Adrenal gland (tissue), 5 donors: ENCODE results near the gene EXTL2.
"Not testable (repeated sequence)": the region's sequence is repeated elsewhere in the genome, so short reads cannot be mapped to it uniquely, and the experiment has no call there.

ENCODE experiments used
- CTCF ChIP-seq, 6 experiments: fragments of 450-650 bp in 4 of 6; fragments of 200-600 bp in 2 of 6; sonication (generic) in 1 of 6; IDR thresholded peaks; 1 replicate in 5 of 6; 2 replicates in 1 of 6; pipeline versions ENCODE4 v1.5.1 to v1.8.0; 2016 to 2021; ENCODE audit warnings: antibody characterized with exemption in 6 of 6, mild to moderate bottlenecking in 2 of 6, moderate library complexity in 1 of 6
- POLR2A ChIP-seq, 2 donors: fragments of 450-650 bp; IDR thresholded peaks; one replicate each; pipeline ENCODE4 v1.6.1; 2017; ENCODE audit warnings: antibody characterized with exemption in 2 of 2, mild to moderate bottlenecking in 2 of 2, moderate library complexity in 1 of 2
- donor health status: DM: no; HTN: no; CAD: no.

- not testable (repeated sequence) for TF ChIP-seq CTCF, POLR2A (IDR thresholded peaks at IDR 0.05)
Measured at GRCh38 chr1:100889869-100890482, 4.7 kb downstream of the EXTL2 start.
